Endothelial cell of umbilical vein (primary cell): Measurements from ENCODE around the gene MRAS.

Experiments
- EZH2 ChIP-seq: IDR thresholded peaks from 2 replicates; pipeline ENCODE4 v1.6.1; 2012; ENCODE audit warnings: borderline replicate concordance, low read depth, mild to moderate bottlenecking, moderate library complexity, low read length, inconsistent platforms; ENCODE audit not compliant: severe bottlenecking
- TF ChIP-seq, protein P1 (sequence below), 2 donors: IDR thresholded peaks; 1 replicate in 1 of 2; 2 replicates in 1 of 2; pipeline ENCODE4 v1.5.1; 2011; ENCODE audit warnings: low read length in 2 of 2, mild to moderate bottlenecking in 2 of 2, moderate library complexity in 2 of 2, control low read depth in 1 of 2, inconsistent platforms in 1 of 2, low read depth in 1 of 2; ENCODE audit not compliant: insufficient read depth in 1 of 2; ENCODE audit errors: extremely low read depth in 1 of 2

DNA sequence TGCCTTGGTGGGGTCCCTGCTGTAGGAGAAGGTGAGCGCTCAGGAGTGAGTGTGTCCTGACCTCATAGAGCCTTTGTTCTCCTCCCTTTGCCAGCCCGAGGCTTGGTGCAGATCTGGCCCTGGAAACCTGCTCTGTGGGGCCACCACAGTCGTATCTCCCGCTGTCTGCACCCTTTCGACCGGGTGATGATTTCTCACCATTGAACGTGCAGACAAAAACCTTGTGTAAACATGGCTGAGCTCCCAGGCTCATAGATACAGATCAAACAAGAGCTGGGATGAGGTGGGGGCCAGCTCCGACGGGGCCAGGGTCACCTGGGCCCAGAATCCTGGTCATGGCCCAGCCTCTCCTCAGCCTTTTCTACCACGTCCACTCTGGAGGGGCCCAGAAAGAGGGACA lies 51.4 kb downstream of the MRAS start:
- TF ChIP-seq, protein P1, sequence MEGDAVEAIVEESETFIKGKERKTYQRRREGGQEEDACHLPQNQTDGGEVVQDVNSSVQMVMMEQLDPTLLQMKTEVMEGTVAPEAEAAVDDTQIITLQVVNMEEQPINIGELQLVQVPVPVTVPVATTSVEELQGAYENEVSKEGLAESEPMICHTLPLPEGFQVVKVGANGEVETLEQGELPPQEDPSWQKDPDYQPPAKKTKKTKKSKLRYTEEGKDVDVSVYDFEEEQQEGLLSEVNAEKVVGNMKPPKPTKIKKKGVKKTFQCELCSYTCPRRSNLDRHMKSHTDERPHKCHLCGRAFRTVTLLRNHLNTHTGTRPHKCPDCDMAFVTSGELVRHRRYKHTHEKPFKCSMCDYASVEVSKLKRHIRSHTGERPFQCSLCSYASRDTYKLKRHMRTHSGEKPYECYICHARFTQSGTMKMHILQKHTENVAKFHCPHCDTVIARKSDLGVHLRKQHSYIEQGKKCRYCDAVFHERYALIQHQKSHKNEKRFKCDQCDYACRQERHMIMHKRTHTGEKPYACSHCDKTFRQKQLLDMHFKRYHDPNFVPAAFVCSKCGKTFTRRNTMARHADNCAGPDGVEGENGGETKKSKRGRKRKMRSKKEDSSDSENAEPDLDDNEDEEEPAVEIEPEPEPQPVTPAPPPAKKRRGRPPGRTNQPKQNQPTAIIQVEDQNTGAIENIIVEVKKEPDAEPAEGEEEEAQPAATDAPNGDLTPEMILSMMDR (IDR thresholded peaks at IDR 0.05; ENCODE audit: extremely low read depth in 1 of 2, insufficient read depth in 1 of 2, low read depth in 1 of 2, low read length in 2 of 2) = no peak
- TF ChIP-seq EZH2 = no peak
